SKM-1 (cell line): ENCODE measurements around the gene EDEM1.

ENCODE experiments used
- DNase-seq: peaks from one replicate; lab custom pipeline; 2025; ENCODE audit not compliant: unreplicated experiment; lab: John Stamatoyannopoulos, UW

The EDEM1 gene

DNA sequence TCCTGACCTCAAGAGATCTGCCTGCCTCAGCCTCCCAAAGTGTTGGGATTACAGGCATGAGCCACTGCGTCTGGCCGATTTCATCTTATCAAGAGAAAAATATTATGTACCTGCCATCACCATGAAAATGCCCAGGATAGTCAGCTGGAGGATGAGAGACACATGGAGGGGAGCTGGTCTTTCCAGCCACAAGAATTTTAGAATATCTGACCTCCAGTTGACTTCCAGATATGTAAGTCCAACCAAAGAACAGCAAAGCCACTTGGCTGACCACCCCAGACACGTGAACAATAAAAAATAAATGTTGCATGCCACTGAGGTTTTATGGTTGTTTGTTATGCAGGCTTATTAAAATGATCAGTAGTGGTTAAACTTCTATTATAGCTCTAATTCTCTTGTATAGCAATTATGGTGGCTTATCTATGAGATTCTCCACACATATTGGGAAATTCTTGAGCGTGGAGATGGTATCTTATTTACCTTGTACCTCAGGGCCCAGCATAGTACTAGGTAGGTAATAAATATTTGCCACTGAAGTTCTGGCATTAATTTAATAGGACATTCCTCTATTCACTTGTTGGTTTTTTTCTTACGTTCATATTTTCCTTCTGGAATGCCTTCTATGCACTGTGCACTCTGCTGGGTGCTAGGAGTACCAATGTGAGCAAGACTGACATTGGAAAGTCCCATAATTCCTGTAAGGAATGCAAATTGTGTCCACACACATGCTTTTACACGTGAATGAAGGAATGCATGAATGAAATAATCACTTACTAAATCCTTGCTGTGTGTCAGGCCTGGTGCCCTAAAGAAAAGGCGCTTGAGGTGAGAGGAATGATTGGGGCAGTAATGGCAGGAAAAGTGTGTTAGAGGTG lies 77.6 kb downstream of the EDEM1 start:
- DNase-seq = no peak

- DNase-seq = no peak
Observed at GRCh38 chr3:5267252-5267651, 79.7 kb downstream of the EDEM1 start.

DNA sequence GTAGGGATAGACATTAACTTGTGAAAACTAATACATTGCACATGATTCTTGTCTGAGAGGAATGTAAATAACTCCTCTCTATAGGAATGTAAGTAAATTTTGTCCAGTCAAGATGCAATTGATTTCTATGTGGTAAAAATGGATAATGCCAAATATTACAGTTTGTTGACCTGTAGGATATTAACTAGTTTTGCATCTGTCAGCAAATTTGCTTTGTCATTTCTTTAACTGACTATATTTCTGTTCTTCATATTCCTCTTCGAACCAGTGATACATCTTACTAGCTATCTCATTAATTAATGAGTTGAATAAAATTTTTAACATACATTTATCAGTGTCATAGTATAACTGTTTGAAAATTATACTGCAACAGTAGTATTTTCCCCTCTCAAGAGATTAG lies 80.4 kb downstream of the EDEM1 start:
- DNase-seq = no peak
